OCI-M2 (cell line): ENCODE measurements around the gene THRA.

ENCODE experiments used
- DNase-seq: peaks from one replicate; lab custom pipeline; 2025; ENCODE audit not compliant: unreplicated experiment; lab: John Stamatoyannopoulos, UW

THRA gene, protein sequence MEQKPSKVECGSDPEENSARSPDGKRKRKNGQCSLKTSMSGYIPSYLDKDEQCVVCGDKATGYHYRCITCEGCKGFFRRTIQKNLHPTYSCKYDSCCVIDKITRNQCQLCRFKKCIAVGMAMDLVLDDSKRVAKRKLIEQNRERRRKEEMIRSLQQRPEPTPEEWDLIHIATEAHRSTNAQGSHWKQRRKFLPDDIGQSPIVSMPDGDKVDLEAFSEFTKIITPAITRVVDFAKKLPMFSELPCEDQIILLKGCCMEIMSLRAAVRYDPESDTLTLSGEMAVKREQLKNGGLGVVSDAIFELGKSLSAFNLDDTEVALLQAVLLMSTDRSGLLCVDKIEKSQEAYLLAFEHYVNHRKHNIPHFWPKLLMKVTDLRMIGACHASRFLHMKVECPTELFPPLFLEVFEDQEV

DNA sequence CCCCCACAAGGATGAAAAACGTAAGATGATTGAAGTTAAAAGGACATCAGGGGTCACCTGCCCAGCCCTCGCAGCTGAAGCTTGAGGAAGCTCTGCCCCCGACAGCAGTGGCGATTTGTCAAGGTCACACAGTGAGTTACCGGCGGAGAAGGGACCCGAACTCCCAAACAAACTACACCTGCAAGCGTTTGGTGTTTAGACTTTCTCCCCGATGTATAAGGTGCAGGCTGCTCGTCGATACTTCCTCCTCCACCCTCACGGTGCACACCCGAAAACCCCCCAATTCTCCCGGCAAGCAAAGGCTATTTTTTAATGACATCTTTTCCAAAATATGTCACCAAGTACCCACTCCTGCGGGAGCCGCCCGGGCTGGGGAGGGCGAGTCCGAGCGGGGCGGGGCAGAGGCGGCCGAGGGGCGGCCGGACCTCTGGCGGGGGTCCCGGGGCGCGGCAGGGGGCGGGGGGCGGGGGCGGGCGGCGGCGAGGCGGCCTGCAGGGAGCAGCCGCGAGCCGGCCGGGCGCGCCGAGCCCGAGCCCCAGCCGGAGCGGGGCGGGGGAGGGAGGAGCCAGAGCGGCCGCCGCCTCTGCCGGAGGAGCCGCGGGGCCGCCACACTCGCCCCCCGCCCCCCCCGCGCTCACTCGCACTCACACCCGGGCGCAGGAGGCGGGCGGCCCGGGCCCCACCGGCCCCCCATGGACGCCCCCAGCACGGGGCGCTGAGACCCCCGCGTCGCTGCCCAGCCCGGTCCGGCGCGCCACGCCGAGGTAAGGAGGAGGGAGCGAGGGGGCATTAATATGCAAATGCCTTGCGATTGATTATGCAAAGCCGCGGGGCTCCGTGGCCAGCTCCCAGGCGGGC is at the start of gene THRA:
THRA (plus strand) TSS at position 637 of the 858 bp plus-strand sequence. CDS start 11,524 bp downstream, outside the sequence.
- DNase-seq = no peak

DNA sequence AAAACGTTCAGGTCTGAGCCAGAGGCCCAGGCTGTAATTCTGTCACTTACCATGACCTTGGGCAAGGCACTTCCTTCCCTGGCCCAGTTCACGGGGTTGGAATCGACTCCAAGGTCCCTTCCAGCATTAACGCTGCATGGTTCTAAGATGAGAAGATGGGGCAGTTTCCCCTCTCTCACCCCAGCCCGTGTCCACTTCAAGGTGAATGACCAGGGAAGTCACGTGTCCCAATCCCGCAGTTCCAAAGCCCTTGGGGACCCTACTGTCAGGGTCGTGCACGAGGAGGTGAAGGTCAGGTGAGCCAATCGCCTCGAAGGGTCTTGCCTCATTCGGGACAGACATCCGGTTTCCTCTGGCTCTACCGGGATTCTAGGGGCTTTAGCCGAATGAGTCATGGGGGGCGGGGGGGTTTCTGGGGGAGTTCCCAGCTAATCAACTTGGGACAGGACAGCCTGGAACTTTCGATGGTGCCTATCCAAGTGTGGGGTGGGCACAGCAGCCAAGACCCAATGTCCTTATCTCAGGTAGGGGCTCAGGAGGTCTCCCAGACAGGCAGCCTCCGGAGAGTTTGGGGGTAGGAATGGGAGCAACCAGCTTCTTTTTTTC is 48.3 kb upstream of the THRA start:
- DNase-seq = no peak

DNA sequence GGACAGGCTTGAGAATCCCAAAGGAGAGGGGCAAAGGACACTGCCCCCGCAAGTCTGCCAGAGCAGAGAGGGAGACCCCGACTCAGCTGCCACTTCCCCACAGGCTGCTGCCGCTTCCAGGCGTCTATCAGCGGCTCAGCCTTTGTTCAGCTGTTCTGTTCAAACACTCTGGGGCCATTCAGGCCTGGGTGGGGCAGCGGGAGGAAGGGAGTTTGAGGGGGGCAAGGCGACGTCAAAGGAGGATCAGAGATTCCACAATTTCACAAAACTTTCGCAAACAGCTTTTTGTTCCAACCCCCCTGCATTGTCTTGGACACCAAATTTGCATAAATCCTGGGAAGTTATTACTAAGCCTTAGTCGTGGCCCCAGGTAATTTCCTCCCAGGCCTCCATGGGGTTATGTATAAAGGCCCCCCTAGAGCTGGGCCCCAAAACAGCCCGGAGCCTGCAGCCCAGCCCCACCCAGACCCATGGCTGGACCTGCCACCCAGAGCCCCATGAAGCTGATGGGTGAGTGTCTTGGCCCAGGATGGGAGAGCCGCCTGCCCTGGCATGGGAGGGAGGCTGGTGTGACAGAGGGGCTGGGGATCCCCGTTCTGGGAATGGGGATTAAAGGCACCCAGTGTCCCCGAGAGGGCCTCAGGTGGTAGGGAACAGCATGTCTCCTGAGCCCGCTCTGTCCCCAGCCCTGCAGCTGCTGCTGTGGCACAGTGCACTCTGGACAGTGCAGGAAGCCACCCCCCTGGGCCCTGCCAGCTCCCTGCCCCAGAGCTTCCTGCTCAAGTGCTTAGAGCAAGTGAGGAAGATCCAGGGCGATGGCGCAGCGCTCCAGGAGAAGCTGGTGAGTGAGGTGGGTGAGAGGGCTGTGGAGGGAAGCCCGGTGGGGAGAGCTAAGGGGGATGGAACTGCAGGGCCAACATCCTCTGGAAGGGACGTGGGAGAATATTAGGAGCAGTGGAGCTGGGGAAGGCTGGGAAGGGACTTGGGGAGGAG is 47.5 kb upstream of the THRA start, which contains the start of gene CSF3:
CSF3 (plus strand) TSS at position 436 of the 993 bp plus-strand sequence; CDS start at position 471, 35 bp downstream.
- DNase-seq = no peak

DNA sequence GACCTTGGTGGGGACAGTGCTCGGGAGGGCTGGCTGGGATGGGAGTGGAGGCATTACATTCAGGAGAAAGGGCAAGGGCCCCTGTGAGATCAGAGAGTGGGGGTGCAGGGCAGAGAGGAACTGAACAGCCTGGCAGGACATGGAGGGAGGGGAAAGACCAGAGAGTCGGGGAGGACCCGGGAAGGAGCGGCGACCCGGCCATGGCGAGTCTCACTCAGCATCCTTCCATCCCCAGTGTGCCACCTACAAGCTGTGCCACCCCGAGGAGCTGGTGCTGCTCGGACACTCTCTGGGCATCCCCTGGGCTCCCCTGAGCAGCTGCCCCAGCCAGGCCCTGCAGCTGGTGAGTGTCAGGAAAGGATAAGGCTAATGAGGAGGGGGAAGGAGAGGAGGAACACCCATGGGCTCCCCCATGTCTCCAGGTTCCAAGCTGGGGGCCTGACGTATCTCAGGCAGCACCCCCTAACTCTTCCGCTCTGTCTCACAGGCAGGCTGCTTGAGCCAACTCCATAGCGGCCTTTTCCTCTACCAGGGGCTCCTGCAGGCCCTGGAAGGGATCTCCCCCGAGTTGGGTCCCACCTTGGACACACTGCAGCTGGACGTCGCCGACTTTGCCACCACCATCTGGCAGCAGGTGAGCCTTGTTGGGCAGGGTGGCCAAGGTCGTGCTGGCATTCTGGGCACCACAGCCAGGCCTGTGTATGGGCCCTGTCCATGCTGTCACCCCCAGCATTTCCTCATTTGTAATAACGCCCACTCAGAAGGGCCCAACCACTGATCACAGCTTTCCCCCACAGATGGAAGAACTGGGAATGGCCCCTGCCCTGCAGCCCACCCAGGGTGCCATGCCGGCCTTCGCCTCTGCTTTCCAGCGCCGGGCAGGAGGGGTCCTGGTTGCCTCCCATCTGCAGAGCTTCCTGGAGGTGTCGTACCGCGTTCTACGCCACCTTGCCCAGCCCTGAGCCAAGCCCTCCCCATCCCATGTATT is 46.5 kb upstream of the THRA start:
- DNase-seq = no peak

DNA sequence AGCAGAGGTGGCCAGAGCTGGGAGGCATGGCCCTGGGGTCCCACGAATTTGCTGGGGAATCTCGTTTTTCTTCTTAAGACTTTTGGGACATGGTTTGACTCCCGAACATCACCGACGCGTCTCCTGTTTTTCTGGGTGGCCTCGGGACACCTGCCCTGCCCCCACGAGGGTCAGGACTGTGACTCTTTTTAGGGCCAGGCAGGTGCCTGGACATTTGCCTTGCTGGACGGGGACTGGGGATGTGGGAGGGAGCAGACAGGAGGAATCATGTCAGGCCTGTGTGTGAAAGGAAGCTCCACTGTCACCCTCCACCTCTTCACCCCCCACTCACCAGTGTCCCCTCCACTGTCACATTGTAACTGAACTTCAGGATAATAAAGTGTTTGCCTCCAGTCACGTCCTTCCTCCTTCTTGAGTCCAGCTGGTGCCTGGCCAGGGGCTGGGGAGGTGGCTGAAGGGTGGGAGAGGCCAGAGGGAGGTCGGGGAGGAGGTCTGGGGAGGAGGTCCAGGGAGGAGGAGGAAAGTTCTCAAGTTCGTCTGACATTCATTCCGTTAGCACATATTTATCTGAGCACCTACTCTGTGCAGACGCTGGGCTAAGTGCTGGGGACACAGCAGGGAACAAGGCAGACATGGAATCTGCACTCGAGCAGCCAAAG is 45.2 kb upstream of the THRA start:
- DNase-seq = no peak

DNA sequence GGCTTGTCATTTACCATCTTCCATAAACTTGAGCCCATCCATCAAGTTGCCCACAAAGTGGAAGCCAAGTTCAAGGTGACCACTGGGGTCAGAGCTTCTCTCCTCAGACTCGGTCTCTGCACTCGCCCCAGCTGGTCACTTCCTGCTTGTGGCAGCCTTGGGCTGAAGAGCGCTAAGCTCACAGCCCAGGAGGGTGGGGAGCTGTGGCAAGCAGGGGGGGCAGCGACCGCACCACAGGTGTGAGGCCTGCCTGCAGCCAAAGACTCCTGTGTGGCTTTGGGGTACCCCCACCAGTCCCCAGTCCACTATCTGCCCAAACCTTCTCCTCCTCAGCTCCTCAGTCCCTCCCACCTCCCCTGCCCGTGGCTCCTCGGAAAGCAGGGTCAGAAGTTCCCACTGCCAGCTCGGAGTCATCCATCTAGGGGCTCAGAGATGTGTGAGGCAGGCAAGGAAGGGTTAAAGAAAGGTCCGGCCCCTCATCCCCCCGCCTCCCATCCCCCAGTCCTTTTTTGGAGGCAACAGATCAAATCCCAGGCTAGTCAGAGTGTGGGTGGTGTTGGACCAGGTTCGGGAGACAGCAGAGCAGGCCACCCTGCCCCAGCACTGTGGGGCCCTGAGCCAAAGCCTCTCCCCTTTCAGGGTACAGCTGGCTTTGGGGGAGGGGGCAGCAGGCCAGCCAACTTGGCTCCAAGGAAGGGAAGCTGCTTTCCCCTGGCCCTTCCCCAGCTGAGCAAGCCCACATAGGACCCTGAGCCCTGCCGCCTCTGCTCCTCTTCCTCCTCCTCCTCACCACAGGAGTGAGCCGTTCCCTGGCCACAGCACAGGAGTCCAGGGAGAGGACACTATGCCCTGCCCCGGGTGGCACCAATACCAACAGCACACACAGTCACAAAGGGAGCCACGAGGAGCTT is 44.3 kb upstream of the THRA start:
- no peak for DNase-seq

DNA sequence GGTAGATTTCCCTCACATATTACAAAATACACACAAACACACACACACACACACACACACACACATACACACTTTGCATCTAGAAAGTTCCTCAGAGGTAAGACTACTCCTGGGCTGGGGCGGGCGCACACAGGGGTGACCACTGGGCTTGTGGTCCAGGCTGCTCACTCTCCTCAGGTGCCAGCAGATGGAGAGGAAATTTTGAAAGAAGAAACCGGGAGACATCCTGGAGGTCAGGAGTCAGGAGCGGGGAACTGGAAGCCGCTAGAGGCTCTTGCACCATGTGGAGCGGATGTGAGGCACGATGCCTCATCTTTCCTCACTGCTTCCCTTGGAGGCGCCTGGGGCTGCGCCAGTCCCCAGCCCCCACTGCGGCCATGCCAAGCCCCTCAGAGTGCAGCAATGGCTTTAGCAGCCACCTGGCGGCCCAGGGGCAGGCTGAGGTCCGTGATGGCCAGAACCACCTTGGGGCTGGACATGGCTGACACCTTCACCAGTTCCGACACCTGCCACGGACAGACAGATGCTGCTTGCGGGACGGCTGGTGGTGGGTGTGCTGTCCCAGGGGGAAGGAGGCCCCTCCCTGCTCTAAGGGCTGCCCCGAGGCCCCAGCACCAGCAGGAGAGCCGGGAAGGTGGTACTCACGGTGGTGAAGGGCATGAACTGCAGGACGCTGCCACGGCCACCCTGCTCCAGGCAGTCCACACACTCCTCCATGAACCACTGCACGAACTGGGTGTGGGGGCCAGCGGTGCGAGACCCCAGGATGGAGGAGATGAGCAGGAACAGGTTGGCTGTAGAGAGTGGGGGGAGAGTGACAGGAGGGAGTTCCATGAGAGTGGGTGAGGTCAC is 43.4 kb upstream of the THRA start:
- DNase-seq = no peak

DNA sequence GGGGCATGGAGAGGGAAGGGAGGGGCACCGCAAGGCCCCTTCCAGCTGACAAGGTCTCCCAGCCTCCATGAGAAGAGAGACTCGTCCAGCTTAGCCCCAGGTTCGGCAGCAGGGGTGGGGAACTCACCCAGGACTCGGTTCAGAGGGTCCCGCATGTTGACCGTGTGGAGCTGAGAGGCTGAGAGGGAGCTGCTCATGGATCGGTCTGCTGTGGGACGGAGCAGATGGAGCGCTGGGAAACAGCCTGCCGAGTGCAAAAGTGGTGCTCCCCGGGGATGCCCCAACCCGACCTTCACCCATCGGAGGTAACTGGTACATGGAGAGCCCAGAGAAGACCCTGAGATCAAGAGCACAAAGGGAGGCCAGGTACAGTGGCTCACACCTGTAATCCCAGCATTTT is 42.6 kb upstream of the THRA start:
- no peak for DNase-seq

DNA sequence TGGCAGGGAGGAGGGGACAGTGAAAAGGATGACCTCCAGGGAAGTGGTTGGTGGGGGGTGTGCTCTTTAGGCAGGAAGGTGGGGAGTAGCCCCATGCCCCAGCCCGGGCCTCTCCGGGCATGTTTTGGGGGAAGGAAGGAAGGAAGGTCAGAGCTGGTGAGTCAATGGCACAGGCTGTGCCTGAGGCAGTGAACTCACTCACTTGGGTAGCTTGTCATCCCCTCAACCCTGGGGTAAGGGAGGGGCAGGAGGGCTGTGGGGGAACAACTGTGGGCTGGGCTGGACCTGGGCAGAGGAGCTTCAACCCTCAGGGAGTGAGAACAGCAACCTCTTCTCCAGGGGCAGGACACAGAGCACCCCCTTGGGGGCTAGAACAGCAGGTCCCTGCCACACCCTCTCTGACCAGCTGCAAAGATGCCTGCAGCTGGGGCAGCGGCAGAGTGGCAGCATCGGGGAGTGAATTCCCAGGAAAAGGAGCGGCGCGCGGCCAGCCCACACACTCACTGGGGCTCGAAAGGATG is 41.3 kb upstream of the THRA start:
- DNase-seq = no peak

DNA sequence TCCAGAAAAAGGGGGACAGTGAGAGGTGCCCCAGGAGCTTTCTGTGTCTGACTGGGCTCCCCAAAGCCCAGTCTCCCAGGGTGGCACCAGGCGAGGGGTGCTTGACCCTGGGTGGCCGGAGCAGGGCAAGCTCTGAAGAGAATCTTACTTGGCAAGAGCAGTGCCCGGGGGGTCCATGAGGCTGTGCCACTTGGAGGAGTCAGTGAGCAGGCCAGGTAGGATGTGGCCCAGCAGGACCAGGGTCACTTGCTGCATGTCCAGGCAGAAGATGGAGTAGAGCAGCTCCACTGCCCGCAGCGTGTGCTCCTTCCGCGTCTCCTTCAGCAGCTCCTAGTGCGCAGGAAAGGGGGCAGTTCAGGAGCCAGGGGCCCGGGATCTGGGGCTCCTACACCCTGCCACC is 40.3 kb upstream of the THRA start:
- no peak for DNase-seq

DNA sequence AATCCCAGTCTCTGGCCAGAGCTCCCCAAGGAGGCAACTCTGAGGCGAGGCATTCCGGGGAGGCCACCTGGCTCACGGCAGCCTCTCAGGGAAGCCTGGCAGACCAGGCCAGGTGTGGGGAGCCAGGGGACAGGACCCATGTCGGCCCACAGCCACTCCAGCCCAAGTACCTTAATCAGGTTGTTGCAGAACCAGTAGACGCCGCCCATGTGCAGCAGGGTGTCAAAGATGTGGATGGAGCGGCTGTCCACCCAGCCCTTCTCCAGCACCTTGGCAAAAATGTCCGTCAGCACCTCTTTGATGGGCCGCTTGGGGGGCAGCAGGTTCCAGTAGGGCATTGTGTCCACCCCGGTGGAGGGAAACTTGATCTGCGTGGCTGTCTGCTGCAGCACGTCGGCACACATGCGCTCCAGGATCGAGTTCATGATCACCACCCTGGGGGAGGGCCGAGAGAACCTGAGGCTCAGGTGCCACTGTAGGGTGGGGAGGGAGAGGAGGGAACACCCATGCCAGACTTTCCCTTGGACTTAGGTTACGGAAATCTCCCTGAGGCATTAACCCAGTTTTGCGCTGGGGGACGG is 39.7 kb upstream of the THRA start:
- DNase-seq = no peak

DNA sequence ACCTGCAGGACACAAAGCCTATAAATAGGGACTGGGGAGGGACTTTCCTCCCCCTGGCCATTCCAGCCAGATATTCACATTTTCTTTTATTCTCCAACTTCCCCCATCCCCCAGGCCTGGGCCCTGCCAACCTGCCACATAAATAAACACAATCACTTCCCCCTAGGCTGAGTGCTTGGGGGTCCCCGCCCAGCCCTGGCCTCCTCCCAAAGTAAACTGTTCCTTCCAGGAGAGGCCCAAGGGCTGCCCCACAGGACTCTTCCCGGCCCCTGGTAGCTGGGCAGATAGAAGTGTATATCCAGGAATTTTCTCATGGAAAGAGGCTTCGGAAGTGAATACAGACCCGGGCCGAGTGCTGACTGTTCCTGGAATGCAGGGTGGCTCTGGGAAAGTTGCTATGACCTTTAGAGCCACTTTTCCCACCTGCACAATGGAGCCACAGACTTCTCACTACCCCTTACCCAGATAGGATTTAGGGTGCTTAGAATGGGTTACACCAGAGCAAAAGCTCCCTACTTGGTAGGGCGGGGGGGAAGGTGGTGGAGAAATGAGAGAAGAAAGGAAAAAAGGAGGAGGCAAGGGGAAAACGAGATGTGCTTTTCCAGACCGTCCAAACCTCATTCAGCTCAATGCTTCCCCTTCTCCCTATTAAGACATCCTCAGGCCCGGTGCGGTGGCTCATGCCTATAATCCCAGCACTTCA is 39.0 kb upstream of the THRA start:
- no peak for DNase-seq

DNA sequence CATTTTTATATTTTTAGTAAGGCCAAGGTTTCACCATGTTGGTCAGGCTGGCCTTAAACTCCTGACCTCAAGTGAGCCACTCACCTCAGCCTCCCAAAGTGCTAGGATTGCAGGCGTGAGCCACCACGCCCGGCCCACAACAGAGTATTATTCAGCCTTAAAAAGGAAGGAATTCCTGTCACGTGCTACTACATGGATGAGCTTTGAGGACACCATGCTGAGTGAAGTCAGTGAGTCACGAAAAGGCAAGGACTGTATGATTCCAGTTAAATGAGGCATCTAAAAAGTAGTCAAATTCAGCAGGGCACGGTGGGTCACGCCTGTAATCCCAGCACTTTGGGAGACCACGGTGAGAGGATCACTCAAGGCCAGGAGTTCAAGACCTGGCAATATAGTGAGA is 37.9 kb upstream of the THRA start:
- DNase-seq = no peak

DNA sequence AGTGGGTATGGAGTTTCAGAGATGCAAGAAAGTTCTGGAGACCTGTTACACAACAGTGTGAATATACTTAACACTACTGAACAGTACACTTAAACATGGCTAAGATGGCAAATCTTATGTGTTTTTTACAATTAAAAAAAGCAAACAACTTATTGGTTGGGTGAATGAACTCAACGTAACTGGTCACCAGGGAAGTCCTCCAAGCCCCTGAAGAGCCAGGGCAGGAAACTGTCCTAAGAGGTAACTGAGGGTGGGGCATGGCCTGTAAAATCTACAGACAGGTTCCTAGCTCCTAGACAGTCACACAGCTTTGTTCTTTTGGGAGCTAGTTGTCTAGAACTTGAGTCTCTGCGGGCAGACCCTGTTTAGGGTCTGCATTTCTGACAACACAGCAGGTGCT is 37.2 kb upstream of the THRA start:
- DNase-seq = no peak

DNA sequence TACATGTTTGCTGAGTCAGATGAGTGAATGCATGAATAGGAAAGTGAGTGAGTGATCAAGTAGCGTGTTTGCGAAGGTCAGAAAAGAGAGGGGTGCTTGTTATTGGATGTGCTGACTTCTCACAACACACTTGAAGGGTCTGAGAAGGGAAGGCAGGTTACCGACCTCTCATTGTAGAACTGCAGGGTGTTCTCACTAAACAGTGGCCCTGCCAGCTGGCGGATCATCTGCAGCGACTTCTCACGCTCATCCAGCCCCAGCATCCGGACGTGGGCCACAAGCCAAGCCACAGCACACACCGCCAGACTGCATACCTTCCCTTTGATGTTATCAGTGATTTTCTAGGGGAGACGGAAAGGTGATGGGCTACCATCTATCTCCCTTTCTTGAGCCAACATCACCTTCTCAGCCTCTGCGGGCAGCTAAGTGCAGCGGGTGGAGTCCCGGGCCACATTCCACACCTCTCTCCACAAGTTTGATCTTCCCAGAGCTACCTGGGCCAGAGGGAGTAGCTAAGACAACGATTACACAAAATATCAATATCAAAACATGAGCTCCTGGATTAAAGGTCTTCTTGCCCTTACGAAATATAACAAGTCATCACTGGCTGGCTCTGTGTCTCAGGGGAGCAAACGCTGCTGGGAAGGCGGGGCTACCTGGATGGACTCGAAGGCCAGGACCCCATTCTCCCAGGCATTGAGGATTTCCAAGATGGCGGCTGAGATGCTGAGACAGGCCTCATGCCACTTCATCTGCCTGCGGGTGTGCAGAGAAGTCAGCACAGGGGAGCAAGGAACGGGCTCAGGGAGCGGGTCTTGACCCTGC is 36.6 kb upstream of the THRA start:
- DNase-seq = no peak
